GM20000 (cell line): ENCODE data around the gene GDPD5.

Experiments
- DNase-seq: peaks from one replicate; pipeline ENCODE4 v3.0.0; 2012; ENCODE audit warnings: low spot score
- CTCF ChIP-seq: IDR thresholded peaks from 2 replicates; pipeline ENCODE4 v1.5.1; 2012; ENCODE audit warnings: mild to moderate bottlenecking, control low read depth; ENCODE audit errors: extremely low read depth, missing control alignments

Gene GDPD5

GRCh38 chr11:75453916-75454655, 71.7 kb downstream of the GDPD5 start:
- no peak for TF ChIP-seq CTCF
- DNase-seq = no peak

- TF ChIP-seq CTCF = peak; percentile 49
- DNase-seq = no peak
Measured at GRCh38 chr11:75450826-75451821, 74.6 kb downstream of the GDPD5 start.

- TF ChIP-seq CTCF = no peak
- DNase-seq = no peak
Measured at GRCh38 chr11:75450236-75450635, 75.5 kb downstream of the GDPD5 start.

- no peak for DNase-seq
- TF ChIP-seq CTCF = no peak
Measured at GRCh38 chr11:75449776-75450175, 76.0 kb downstream of the GDPD5 start.

GRCh38 chr11:75449271-75449670, 76.5 kb downstream of the GDPD5 start:
- TF ChIP-seq CTCF = no peak
- no peak for DNase-seq

- no peak for TF ChIP-seq CTCF
- no peak for DNase-seq
Measured at GRCh38 chr11:75447415-75447814, 78.3 kb downstream of the GDPD5 start.
